Measurements from ENCODE around the gene PRKAR2B. TPM values are rescaled to one million over a fixed set of nuclear protein-coding genes. Genes with fewer than 3 reads are reported as not detected.

Gene PRKAR2B
- total RNA-seq, 4 donors from 2014 or later: 89.5 to 127 (median 102) TPM

DNA sequence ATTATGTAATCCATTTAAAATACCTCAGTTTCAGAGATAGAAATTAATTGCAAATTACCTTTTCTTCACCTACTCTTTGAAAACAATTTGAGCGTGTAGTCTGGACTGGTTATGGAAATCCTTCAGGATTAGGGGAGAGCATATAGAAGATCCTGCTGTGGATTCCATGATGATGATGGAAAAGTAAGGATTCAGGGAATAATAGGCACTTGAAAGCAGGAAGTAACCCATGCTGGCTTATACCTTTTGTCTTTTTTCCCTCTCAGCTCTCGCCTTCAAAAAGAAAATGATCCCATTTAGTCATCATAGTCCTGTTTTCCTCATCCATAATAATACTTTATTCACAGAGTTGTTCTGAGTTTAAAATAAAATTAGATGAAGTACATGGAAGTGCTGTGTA is 128.7 kb downstream of the PRKAR2B start:
- no peak for DNase-seq (ENCODE audit: extremely low spot score)
- no peak overlapping the region for H3K4me3 ChIP-seq
- H3K27me3 ChIP-seq: no peaks in the 10 kb centered on the region
- H3K9me3 ChIP-seq: no peaks in the 10 kb centered on the region
- H3K4me1 ChIP-seq: peaks cover 58 to 80% (median 76%) of the 10 kb centered on the region in 4 donors
- 80% methylated on average over 2 of the region's 2 CpGs for WGBS
- intact Hi-C loops (cut with DNase I): loop anchor here (10.0 kb wide), 1 partner anchor 712 kb away; no protein-coding TSS in a partner anchor
- no peak overlapping the region for H3K27ac ChIP-seq (replicated peaks in 1 of 4)
- H3K36me3 ChIP-seq: peaks cover 0 to 4% (median 0%) of the 10 kb centered on the region in 4 donors
- TF ChIP-seq POLR2AphosphoS5 (IDR thresholded peaks at IDR 0.05) (no peak), CTCF (IDR thresholded peaks at IDR 0.05) (no peak), EP300 (IDR thresholded peaks at IDR 0.05) (no peak), POLR2A (IDR thresholded peaks at IDR 0.05; ENCODE audit: low read depth) (no peak)

GRCh38 chr7:107173691-107174406 is 129.3 kb downstream of the PRKAR2B start:
- intact Hi-C loops (cut with DNase I): loop anchor here (10.0 kb wide), 1 partner anchor 711 kb away; no protein-coding TSS in a partner anchor
- Histone ChIP-seq H3K4me3 (no peak overlapping the region), H3K4me1 (peaks cover 58 to 84% (median 80%) of the 10 kb centered on the region in 4 donors), H3K36me3 (peaks cover 0 to 4% (median 0%) of the 10 kb centered on the region in 4 donors), H3K9me3 (no peaks in the 10 kb centered on the region), H3K27me3 (no peaks in the 10 kb centered on the region), H3K27ac (replicated peaks in 1 of 4) (peak overlapping the region in 1 of 4 donors; percentile 14)
- no peak for DNase-seq (ENCODE audit: extremely low spot score)
- WGBS: 67% methylated on average over 4 of the region's 4 CpGs
- TF ChIP-seq POLR2AphosphoS5 (IDR thresholded peaks at IDR 0.05) (no peak), POLR2A (IDR thresholded peaks at IDR 0.05; ENCODE audit: low read depth) (no peak), EP300 (IDR thresholded peaks at IDR 0.05) (no peak), CTCF (IDR thresholded peaks at IDR 0.05) (no peak)

DNA sequence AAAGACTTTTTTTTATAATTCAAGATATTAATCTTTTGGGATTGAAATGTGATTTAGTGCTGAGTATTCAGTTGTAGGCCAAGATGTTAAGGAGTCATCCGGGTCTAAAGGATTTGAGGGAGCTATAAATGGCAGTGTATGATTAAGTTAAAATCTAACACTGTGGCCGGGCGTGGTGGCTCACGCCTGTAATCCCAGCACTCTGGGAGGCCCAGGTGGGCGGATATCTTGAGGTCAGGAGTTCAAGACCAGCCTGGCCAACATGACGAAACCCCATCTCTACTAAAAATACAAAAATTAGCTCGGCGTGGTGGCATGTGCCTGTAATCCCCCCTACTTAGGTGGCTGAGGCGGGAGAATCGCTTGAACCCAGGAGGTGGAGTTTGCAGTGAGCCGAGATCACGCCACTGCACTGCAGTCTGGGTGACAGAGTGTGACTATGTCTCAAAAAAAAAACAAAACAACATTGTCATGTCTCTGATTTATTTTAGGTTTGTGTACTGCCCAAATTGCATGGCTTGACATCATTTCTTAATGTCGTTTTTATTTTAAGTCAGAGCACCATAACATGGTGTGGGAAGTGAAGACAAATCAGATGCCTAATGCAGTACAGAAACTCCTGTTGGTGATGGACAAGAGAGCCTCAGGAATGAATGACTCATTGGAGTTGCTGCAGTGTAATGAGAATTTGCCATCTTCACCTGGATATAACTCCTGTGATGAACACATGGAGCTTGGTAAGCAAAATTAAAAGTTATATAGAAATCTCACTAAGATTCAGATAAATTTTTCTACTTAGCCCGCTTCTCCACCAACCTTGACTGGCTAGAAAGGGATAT is 135.0 kb downstream of the PRKAR2B start:
- H3K4me1 ChIP-seq: peaks cover 35 to 61% (median 60%) of the 10 kb centered on the region in 4 donors
- intact Hi-C loops (cut with DNase I): loop anchor here (10.0 kb wide), 1 partner anchor 705 kb away; no protein-coding TSS in a partner anchor
- H3K36me3 ChIP-seq: peaks cover 0 to 49% (median 18%) of the 10 kb centered on the region in 4 donors

DNA sequence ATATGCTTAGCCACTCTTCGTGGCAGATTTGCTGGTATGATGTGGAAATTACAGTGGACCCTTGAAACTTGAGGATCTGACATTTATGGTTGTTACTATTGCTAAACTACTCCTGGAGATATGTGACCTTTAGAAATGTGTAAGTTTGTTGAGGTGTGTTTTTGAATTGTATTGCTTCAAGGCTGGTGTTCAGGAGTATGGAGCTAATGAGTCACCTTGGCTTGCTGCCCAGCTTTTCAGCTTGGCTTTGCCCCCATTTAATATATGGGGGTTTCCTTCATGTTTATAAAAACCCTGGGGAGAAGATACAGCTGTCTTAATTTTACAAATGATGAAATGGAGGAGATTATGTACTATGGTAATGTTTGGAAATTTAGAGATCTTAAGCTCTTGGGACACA is 135.9 kb downstream of the PRKAR2B start:
- 19% methylated on average over 1 of the region's 1 CpG for WGBS
- Histone ChIP-seq H3K4me1 (peaks cover 28 to 61% (median 53%) of the 10 kb centered on the region in 4 donors), H3K27me3 (no peaks in the 10 kb centered on the region), H3K36me3 (peaks cover 2 to 57% (median 23%) of the 10 kb centered on the region in 4 donors), H3K9me3 (no peaks in the 10 kb centered on the region), H3K27ac (replicated peaks in 1 of 4) (peak overlapping the region in 2 of 4 donors; percentile 33 to 43), H3K4me3 (no peak overlapping the region)
- intact Hi-C loops (cut with DNase I): no loop called here
- no peak for TF ChIP-seq EP300 (IDR thresholded peaks at IDR 0.05)
- peak in 1 of 2 donors; percentile 21 for TF ChIP-seq POLR2AphosphoS5 (IDR thresholded peaks at IDR 0.05)
- no peak for DNase-seq (ENCODE audit: extremely low spot score)

More for the DNA sequence above, 135.0 kb downstream of the PRKAR2B start:
- no peaks in the 10 kb centered on the region for H3K9me3 ChIP-seq
- no peak overlapping the region for H3K4me3 ChIP-seq
- 80% methylated on average over 14 of the region's 14 CpGs for WGBS
- TF ChIP-seq EP300 (IDR thresholded peaks at IDR 0.05): no peak
- H3K27ac ChIP-seq (replicated peaks in 1 of 4): no peak overlapping the region
- no peak for DNase-seq (ENCODE audit: extremely low spot score)
- H3K27me3 ChIP-seq: no peaks in the 10 kb centered on the region

DNA sequence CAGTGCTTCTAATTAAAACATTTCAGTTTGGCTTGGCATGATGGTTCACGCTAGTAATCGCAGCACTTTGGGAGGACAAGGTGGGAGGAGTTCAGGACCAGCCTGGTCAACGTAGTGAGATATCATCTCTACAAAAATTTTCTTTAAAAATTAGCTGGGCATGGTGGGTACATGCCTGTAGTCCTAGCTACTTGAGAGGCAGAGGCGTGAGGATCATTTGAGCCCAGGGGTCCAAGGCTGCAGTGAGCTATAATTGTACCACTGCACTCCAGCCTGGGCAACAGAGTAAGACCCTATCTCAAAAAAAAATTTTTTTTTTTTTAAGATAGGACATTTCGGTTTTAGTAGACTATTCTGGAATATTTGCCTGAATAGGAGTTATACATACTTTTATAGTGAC is 136.7 kb downstream of the PRKAR2B start:
- no peak for DNase-seq (ENCODE audit: extremely low spot score)
- Histone ChIP-seq H3K27ac (replicated peaks in 1 of 4) (peak overlapping the region in 2 of 4 donors; percentile 33 to 43), H3K27me3 (no peaks in the 10 kb centered on the region), H3K4me1 (peaks cover 26 to 53% (median 46%) of the 10 kb centered on the region in 4 donors), H3K36me3 (peaks cover 8 to 65% (median 28%) of the 10 kb centered on the region in 4 donors), H3K9me3 (no peaks in the 10 kb centered on the region), H3K4me3 (no peak overlapping the region)
- TF ChIP-seq POLR2AphosphoS5 (IDR thresholded peaks at IDR 0.05): no peak
- TF ChIP-seq POLR2A (IDR thresholded peaks at IDR 0.05; ENCODE audit: low read depth): no peak
- WGBS: 73% methylated on average over 5 of the region's 5 CpGs
- intact Hi-C loops (cut with DNase I): no loop called here

DNA sequence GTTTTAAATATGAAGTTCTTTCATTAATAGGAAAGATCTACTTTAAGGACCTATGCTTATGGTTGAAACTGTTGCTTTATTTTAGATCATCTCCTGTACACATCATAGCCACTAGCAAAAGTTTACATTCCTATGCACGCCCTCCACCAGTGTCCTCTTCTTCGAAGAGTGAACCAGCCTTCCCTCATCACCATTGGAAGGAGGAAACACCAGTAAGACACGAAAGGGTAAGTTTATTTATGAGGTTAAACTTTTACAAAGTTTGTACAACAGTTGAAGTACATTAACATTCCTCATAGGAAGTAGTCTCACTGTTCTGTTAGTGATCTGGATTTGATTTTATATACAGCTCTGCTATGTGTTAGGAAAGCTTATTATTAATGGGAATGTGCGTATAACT is 141.2 kb downstream of the PRKAR2B start:
- H3K27me3 ChIP-seq: no peaks in the 10 kb centered on the region
- DNase-seq (ENCODE audit: extremely low spot score): no peak
- TF ChIP-seq CTCF (IDR thresholded peaks at IDR 0.05) (no peak), POLR2A (IDR thresholded peaks at IDR 0.05; ENCODE audit: low read depth) (no peak), POLR2AphosphoS5 (IDR thresholded peaks at IDR 0.05) (no peak), EP300 (IDR thresholded peaks at IDR 0.05) (no peak)
- peaks cover 4 to 24% (median 10%) of the 10 kb centered on the region in 4 donors for H3K4me1 ChIP-seq
- WGBS: 59% methylated on average over 4 of the region's 4 CpGs
- no peak overlapping the region for H3K4me3 ChIP-seq
- H3K9me3 ChIP-seq: no peaks in the 10 kb centered on the region
- H3K27ac ChIP-seq (replicated peaks in 1 of 4): no peak overlapping the region
- peaks cover 31 to 100% (median 65%) of the 10 kb centered on the region in 4 donors for H3K36me3 ChIP-seq
- intact Hi-C loops (cut with DNase I): no loop called here
